ENCODE measurements around the gene SETD5.

Gene SETD5

GRCh38 chr3:9387322-9387655 is 10.1 kb upstream of the SETD5 start:
- no peak for DNase-seq (ENCODE audit: low spot score)

GRCh38 chr3:9388142-9388541 is 9.3 kb upstream of the SETD5 start:
- no peak for DNase-seq (ENCODE audit: low spot score)

- no peak for DNase-seq (ENCODE audit: low spot score)
These were observed 8.7 kb upstream of the SETD5 start for GRCh38 chr3:9388562-9389272.

DNA sequence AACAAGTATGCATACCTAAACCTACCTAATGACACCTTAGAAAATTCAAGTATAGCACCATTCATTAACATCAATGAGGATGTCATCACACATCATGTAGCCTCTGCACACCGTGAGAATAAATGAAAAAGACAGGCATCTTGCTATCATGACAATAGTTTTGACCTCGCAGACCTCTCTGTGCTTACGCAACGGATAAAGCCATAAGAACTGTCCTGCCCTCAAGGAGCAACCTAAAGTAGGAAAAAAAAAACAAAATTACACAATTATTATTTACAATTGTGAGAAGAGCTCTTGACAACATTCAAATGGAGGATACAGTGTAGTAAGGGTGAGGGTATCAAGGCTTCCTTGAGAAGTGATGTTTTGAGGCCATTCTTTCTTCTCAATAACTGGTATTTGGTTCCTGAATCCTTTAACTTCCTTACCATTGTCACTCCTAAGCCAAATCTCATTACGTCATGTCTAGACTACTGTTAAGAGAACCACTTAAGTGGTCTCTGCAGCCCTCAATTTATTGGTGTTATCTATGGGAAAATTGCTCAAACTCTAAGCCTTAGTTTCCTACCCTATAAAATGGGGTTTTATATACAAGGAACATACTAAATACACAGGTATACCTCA is 7.0 kb upstream of the SETD5 start:
- DNase-seq (ENCODE audit: low spot score), result no peak

GRCh38 chr3:9392041-9392440 is 5.4 kb upstream of the SETD5 start:
- DNase-seq (ENCODE audit: low spot score), result no peak

GRCh38 chr3:9395570-9396300 is 1.7 kb upstream of the SETD5 start:
- no peak for DNase-seq (ENCODE audit: low spot score)

GRCh38 chr3:9396301-9396631 is 1.1 kb upstream of the SETD5 start:
- DNase-seq (ENCODE audit: low spot score), result peak; percentile 84

DNA sequence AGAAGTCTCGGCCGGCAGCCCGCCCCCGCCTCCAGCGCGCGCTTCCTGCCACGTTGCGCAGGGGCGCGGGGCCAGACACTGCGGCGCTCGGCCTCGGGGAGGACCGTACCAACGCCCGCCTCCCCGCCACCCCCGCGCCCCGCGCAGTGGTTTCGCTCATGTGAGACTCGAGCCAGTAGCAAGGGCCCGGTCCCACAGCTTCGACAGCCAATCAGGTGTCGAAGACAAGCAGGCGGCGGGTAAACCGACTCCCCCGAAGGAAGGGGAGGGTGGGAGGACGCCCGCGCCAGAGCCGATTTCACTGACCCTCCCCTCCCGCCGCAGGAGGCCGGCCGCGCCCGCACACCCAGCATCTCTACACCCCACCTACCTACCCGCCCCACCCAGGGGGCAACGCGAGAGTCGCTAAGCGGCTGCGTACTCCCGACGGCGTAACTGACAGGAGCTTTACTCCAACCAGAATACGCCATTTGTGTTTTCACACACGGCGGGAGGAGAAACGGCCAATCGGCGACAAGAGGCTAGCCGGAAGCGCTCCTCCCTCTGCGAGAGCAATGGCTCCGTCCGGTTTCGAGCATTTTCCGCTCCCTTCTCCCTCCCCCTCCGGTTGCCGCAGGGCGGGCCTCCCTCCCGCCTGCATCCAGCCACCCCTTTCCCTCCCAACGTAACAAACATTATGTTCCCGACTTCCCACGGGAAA is 633 bp upstream of the SETD5 start:
- DNase-seq (ENCODE audit: low spot score), result peak; percentile 92

DNA sequence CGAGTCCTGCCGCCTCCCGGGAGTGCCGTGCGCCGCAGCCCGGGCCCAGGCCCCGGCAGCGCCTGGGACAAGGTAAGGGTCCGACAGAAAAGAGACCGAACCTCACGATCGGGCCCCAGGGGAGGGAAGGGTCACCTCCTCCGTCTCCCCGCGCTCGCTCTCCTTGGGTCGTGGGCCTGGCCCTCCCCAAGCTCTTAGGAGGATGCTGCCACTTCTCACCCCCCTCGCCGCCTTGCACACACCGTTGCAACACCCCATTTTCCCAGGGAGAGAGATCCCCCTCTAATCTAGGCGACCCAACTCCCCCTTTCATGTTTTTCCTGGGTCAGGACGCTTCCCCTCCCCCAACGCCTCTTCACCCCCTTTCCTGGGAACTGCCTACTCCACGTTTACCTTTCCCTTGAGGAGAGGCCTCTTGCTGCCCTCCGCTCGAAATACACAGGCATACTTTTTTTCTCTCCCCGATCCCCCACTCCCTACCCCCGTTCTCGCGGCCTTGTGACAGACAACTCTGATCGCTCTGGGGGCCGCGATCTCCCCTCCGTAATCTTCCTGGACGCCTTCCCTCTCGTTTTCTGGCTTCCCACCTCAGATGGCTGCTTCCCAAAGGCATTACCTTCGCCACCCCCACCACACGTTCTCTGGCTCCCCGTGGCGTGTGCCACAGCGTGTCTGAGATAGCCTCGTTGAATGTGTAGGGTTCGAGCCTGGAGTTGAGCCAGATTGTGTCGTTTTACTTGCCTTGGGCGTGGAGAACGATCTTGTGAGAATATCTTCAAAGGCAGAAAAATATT is 688 bp downstream of the SETD5 start:
- peak; percentile 11 for DNase-seq (ENCODE audit: low spot score)

GRCh38 chr3:9398700-9399336 is 1.4 kb downstream of the SETD5 start:
- no peak for DNase-seq (ENCODE audit: low spot score)

- DNase-seq (ENCODE audit: low spot score), result no peak
These were observed 1.9 kb downstream of the SETD5 start for GRCh38 chr3:9399337-9399703.

DNA sequence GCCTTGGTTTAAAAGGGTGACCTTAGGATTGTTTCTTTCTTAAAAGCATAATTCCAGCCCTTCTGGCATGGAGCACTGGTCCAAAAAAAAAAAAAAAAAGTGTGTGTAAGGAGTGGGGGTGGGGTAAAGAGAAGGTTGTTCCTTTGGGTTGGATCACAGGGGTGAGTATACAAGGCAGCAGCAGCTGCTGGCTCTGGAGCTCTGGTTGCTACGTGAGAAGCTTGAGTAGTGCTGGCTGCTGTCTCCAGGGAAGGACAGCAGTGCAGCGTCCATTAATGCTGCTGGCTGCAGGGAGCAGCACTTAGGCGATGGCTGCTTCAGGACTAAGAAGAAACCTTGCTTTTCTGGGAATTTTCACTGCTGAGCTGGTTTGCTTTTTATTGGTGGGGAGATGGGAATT is 2.3 kb downstream of the SETD5 start:
- DNase-seq (ENCODE audit: low spot score), result peak; percentile 80

DNA sequence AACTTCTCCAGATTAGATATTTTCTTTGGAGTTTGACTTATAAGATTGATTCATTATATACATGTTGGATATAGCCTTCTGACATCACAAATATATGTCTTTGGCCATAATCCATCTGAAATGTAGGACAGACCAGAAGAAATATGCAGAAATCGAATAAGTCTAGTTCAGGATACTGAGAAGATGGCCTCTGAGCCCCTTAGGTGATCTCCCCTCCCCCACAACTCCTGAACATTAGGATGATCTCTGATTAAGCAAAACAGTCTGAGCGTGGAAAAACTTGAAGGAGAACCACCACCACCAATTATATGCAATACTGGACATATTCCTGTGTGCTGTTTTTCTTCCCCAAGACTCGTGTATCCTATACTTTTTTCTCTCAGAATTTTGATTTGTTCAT is 3.2 kb downstream of the SETD5 start:
- DNase-seq (ENCODE audit: low spot score), result no peak

- DNase-seq (ENCODE audit: low spot score), result no peak
These were observed 4.6 kb downstream of the SETD5 start for GRCh38 chr3:9401986-9402385.

GRCh38 chr3:9402410-9403228 is 5.2 kb downstream of the SETD5 start:
- no peak for DNase-seq (ENCODE audit: low spot score)

DNA sequence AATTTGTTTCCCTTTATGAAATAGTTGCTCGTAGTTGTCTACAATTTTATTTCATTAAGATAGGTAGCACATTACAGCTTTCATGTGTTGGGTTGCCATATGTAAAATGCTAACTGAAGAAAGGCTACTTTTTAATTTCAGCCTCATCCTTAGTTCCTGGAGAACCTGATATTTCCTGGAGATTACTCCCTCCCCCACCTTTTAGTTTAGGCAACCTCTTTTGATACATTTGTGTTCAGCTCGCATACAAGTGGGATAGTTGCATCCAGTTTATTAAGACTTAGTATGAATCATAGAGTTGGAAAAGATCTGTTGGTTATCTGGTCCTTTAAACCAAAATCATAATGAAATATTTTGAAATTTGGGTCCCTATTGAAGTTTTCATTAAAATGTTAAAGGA is 6.0 kb downstream of the SETD5 start:
- no peak for DNase-seq (ENCODE audit: low spot score)

- no peak for DNase-seq (ENCODE audit: low spot score)
These were observed 7.3 kb downstream of the SETD5 start for GRCh38 chr3:9404680-9405079.

DNA sequence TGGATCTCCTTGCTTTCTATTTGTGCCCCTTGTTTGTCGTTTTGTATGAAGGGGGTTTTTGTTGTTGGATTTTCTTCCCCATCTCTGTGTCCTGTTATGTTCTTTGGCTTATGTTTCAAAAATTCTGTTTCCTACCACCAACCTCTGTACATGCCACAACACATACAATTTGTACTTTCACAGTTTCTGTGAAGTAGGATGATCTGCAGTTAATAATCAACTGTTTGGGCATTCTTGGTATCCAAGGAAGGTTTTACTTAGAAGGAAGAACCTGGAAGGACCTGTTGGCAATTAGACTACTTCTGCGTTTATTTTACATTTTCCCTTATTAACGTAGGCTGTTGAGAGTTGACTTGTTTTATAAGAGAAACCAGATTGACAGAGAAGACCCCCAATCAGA is 8.3 kb downstream of the SETD5 start:
- no peak for DNase-seq (ENCODE audit: low spot score)

DNA sequence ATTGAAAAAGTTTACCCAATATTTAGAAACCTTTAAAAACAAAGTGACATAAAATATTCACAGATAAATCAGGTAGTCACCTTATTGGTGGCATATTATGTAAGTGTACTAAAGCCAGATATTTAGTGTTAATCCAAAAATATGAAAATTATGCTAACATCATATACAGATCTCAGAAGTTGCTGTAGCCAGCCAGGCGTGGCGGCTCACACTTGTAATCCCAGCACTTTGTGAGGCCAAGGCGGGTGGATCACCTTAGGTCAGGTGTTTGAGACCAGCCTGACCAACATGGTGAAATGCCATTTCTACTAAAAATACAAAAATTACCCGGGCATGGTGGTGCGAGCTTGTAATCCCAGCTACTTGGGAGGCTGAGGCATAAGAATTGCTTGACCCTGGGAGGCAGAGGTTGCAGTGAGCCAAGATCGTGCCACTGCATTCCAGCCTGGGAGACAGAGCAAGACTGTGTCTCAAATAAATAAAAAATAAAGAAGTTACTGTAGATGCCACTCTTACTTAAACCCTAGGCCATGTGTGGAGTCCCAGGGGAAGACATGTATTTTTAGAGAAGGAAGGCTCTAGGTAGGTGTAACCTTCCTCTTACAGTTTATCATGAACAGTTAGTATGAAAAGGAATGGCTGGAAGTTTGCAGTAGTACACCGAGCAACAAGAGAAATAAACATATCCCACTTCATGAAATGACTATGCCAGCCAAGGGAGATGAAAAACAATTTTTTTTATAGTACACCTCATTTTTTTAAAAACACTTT is 9.6 kb downstream of the SETD5 start:
- no peak for DNase-seq (ENCODE audit: low spot score)

GRCh38 chr3:9408061-9408460 is 10.6 kb downstream of the SETD5 start:
- no peak for DNase-seq (ENCODE audit: low spot score)

Measured in AG20443 (cell line).